HCT116 (cell line): ENCODE data around the gene FRS2. TPM values are rescaled to one million over a fixed set of nuclear protein-coding genes. Genes with fewer than 3 reads are reported as not detected.
"Not testable (repeated sequence)": the region's sequence is repeated elsewhere in the genome, so short reads cannot be mapped to it uniquely, and the experiment has no call there.

Source experiments
- ATAC-seq: fragments of 200-7000 bp; cut with Tn5 transposase; 2 replicates; pipeline ENCODE4 v1.9.1; 2020; ENCODE audit warnings: mild to moderate bottlenecking, moderate library complexity
- BruUV-seq: library from RNA; stranded (reverse); fragments of 400-500 nt; replicated peaks from 2 replicates; lab custom pipeline; 2021; lab: Mats Ljungman, UMichigan
- CTCF ChIA-PET: fragments of 300-600 bp; sonication (Branson Sonifier 250); formaldehyde crosslinking; loops from one replicate; lab custom pipeline; 2021; ENCODE audit warnings: antibody characterized with exemption; lab: Charles Lee
- POLR2A ChIA-PET: fragments of 300-600, 350-600 bp; sonication (Branson Sonifier 250); formaldehyde crosslinking; loops from one replicate; lab custom pipeline; 2021; ENCODE audit warnings: antibody characterized with exemption; lab: Charles Lee
- RAD21 ChIA-PET, 2 experiments: fragments of 300-600 bp; sonication (Branson Sonifier 250); formaldehyde crosslinking; loops; one replicate each; lab custom pipeline; 2023; ENCODE audit warnings: low total read pairs in 2 of 2; ENCODE audit not compliant: uncharacterized antibody in 2 of 2, unreplicated experiment in 2 of 2, low non-redundant PET in 1 of 2; lab: Charles Lee
- DNase-seq: peaks from one replicate; pipeline ENCODE4 v3.0.0-alpha.2; 2010; ENCODE audit warnings: low read depth, low spot score
- H2AFZ ChIP-seq: fragments of 200-600 bp; shearing (Covaris generic), sonication (generic); 2 replicates; pipeline ENCODE4 v1.6.1; 2017; ENCODE audit warnings: low read depth, mixed run types, mixed read lengths, antibody characterized with exemption, low read length; ENCODE audit not compliant: poor library complexity, severe bottlenecking
- H3K27ac ChIP-seq: 2 replicates; pipeline ENCODE4 v1.5.1; 2012; ENCODE audit warnings: low read depth, low read length
- H3K27me3 ChIP-seq: fragments of 200-600 bp; sonication (generic); 2 replicates; pipeline ENCODE4 v1.6.1; 2016; ENCODE audit warnings: mixed run types, low read length, mixed read lengths; ENCODE audit not compliant: insufficient read depth
- H3K36me3 ChIP-seq, 2 experiments: fragments of 200-500 bp in 1 of 2; fragments of 200-600 bp in 1 of 2; sonication (Bioruptor generic) in 1 of 2; sonication (generic) in 1 of 2; 2 replicates each; pipeline versions ENCODE4 v1.5.1 to v1.6.1; 2014 to 2016; ENCODE audit warnings: low read length in 2 of 2, inconsistent platforms in 1 of 2, mixed read lengths in 1 of 2, mixed run types in 1 of 2; ENCODE audit not compliant: insufficient read depth in 2 of 2, control insufficient read depth in 1 of 2
- H3K4me1 ChIP-seq, 2 experiments: fragments of 200-600 bp in 1 of 2; sonication (generic) in 1 of 2; 2 replicates each; pipeline versions ENCODE4 v1.5.1 to v1.6.1; 2012 to 2017; ENCODE audit warnings: low read length in 2 of 2, inconsistent platforms in 1 of 2, mild to moderate bottlenecking in 1 of 2, mixed read lengths in 1 of 2, mixed run types in 1 of 2, moderate library complexity in 1 of 2; ENCODE audit not compliant: insufficient read depth in 2 of 2, control insufficient read depth in 1 of 2
- H3K4me2 ChIP-seq: fragments of 200-600 bp; sonication (generic); 2 replicates; pipeline ENCODE4 v1.6.1; 2017; ENCODE audit warnings: mixed run types, low read length, mixed read lengths
- H3K4me3 ChIP-seq, 2 experiments: fragments of 200-600 bp in 1 of 2; sonication (generic) in 1 of 2; replicated peaks in 1 of 2; 2 replicates each; pipeline ENCODE4 v1.5.1; 2011 to 2016; ENCODE audit warnings: low read length in 2 of 2, control low read depth in 1 of 2, low read depth in 1 of 2, mild to moderate bottlenecking in 1 of 2, mixed read lengths in 1 of 2, mixed run types in 1 of 2
- H3K79me2 ChIP-seq: fragments of 200-600 bp; sonication (generic); 2 replicates; pipeline ENCODE4 v1.6.1; 2017; ENCODE audit warnings: mild to moderate bottlenecking, mixed run types, low read length, moderate library complexity, mixed read lengths; ENCODE audit not compliant: insufficient read depth
- H3K9ac ChIP-seq: fragments of 200-600 bp; sonication (generic); 2 replicates; pipeline ENCODE4 v1.6.1; 2016; ENCODE audit warnings: low read length, mixed read lengths
- H3K9me2 ChIP-seq: fragments of 200-600 bp; sonication (generic), shearing (Covaris generic); 2 replicates; pipeline ENCODE4 v1.6.1; 2017; ENCODE audit warnings: mixed run types, mild to moderate bottlenecking, moderate library complexity; ENCODE audit not compliant: insufficient read depth
- H3K9me3 ChIP-seq, 2 experiments: fragments of 200-500 bp in 1 of 2; fragments of 200-600 bp in 1 of 2; sonication (Bioruptor generic) in 1 of 2; sonication (generic) in 1 of 2; 2 replicates each; pipeline ENCODE4 v1.6.1; 2014 to 2017; ENCODE audit warnings: low read length in 2 of 2, mixed read lengths in 2 of 2, inconsistent platforms in 1 of 2, low read depth in 1 of 2, mild to moderate bottlenecking in 1 of 2, mixed run types in 1 of 2, moderate library complexity in 1 of 2; ENCODE audit not compliant: control insufficient read depth in 1 of 2, insufficient read depth in 1 of 2
- H4K20me1 ChIP-seq: fragments of 200-600 bp; sonication (generic), shearing (Covaris generic); 2 replicates; pipeline ENCODE4 v1.6.1; 2017; ENCODE audit warnings: mixed run types, mild to moderate bottlenecking, moderate library complexity; ENCODE audit not compliant: insufficient read depth
- CBX3 ChIP-seq: IDR thresholded peaks from 2 replicates; pipeline ENCODE4 v1.6.1; 2012; ENCODE audit warnings: low read depth
- CEBPB ChIP-seq: IDR thresholded peaks from 2 replicates; pipeline ENCODE4 v1.6.1; 2012; ENCODE audit warnings: low read depth
- CTCF ChIP-seq, 3 experiments: fragments of 200-600 bp in 1 of 3; sonication (generic) in 1 of 3; IDR thresholded peaks in 2 of 3; conservative IDR thresholded peaks in 1 of 3; 2 replicates each; pipeline ENCODE4 v1.5.1; 2012 to 2017; ENCODE audit warnings: low read depth in 2 of 3, low read length in 2 of 3, antibody characterized with exemption in 1 of 3, borderline replicate concordance in 1 of 3, control low read depth in 1 of 3, mild to moderate bottlenecking in 1 of 3, mixed read lengths in 1 of 3, mixed run types in 1 of 3, moderate library complexity in 1 of 3; ENCODE audit not compliant: insufficient read depth in 1 of 3
- EZH2 ChIP-seq: fragments of 200-600 bp; sonication (generic); IDR thresholded peaks from 2 replicates; pipeline ENCODE4 v1.6.1; 2017; ENCODE audit warnings: antibody characterized with exemption, mixed run types
- EZH2phosphoT487 ChIP-seq: fragments of 200-600 bp; IDR thresholded peaks from 2 replicates; pipeline ENCODE4 v1.6.1; 2018; ENCODE audit warnings: antibody characterized with exemption, borderline replicate concordance
- MAX ChIP-seq: IDR thresholded peaks from 2 replicates; pipeline ENCODE4 v1.6.1; 2012
- POLR2AphosphoS5 ChIP-seq: IDR thresholded peaks from 2 replicates; pipeline ENCODE4 v1.6.1; 2011; ENCODE audit warnings: mild to moderate bottlenecking, low read depth, low read length, moderate library complexity
- RAD21 ChIP-seq: IDR thresholded peaks from 2 replicates; pipeline ENCODE4 v1.6.1; 2012; ENCODE audit warnings: low read depth, mild to moderate bottlenecking
- REST ChIP-seq: IDR thresholded peaks from 2 replicates; pipeline ENCODE4 v1.6.1; 2012; ENCODE audit warnings: low read depth
- SIN3A ChIP-seq: IDR thresholded peaks from 2 replicates; pipeline ENCODE4 v1.6.1; 2012; ENCODE audit warnings: low read depth
- SP1 ChIP-seq: IDR thresholded peaks from 2 replicates; pipeline ENCODE4 v1.6.1; 2012; ENCODE audit warnings: low read depth
- SRF ChIP-seq: IDR thresholded peaks from 2 replicates; pipeline ENCODE4 v1.6.1; 2012; ENCODE audit warnings: low read depth
- TCF7L2 ChIP-seq: IDR thresholded peaks from 2 replicates; pipeline ENCODE4 v1.7.0; 2011; ENCODE audit warnings: borderline replicate concordance, inconsistent platforms; ENCODE audit not compliant: insufficient read depth, insufficient read length; ENCODE audit errors: extremely low read depth
- YY1 ChIP-seq: IDR thresholded peaks from 2 replicates; pipeline ENCODE4 v1.6.1; 2011; ENCODE audit warnings: low read length, low read depth, moderate library complexity, mild to moderate bottlenecking; ENCODE audit not compliant: insufficient replicate concordance; ENCODE audit errors: extremely low read depth
- ZFX ChIP-seq: fragments of 450-650 bp; IDR thresholded peaks from 2 replicates; pipeline ENCODE4 v1.6.1; 2017
- ZNF274 ChIP-seq: fragments of 200-500 bp; sonication (Bioruptor generic); IDR thresholded peaks from 2 replicates; pipeline ENCODE4 v1.6.1; 2014; ENCODE audit warnings: mild to moderate bottlenecking, low read depth, low read length, inconsistent platforms
- intact Hi-C: fragments of 100-400 bp; cut with micrococcal nuclease; formaldehyde crosslinking; loops from 2 replicates; pipeline ENCODE4 v1.10.0; 2022
- total RNA-seq: library from RNA; stranded (reverse); gene quantifications from one replicate; pipeline ENCODE4 v1.2.1, GENCODE V29; 2021; ENCODE audit not compliant: unreplicated experiment

The FRS2 gene
- total RNA-seq, 1 experiment from 2014 or later = 14.7 TPM

- BruUV-seq = no TSS peak
- Histone ChIP-seq H3K79me2 (no peaks in the 10 kb centered on the region; the same call in 1 of the 2 replicates), H2AFZ (no peak overlapping the region), H4K20me1 (peaks cover 12% of the 10 kb centered on the region; the same call in 1 of the 2 replicates), H3K4me2 (no peak overlapping the region), H3K27me3 (no peaks in the 10 kb centered on the region), H3K4me3 (no peak overlapping the region), H3K4me1 (no peaks in the 10 kb centered on the region), H3K9me2 (no peaks in the 10 kb centered on the region), H3K9me3 (no peaks in the 10 kb centered on the region), H3K27ac (no peak overlapping the region), H3K9ac (no peak overlapping the region), H3K36me3 (peaks cover 29 to 32% of the 10 kb centered on the region in 2 experiments)
- no peak for TF ChIP-seq MAX
- no peak for TF ChIP-seq YY1
- TF ChIP-seq EZH2phosphoT487 = no peak
- TF ChIP-seq ZFX = no peak
- no peak for TF ChIP-seq CBX3
- TF ChIP-seq SRF = no peak
- no peak for TF ChIP-seq REST
- no peak for TF ChIP-seq SP1
- no peak for TF ChIP-seq EZH2
- no peak for TF ChIP-seq ZNF274
- TF ChIP-seq SIN3A = no peak
- TF ChIP-seq CTCF (IDR thresholded peaks at IDR 0.05 in 2 of 3, conservative IDR thresholded peaks at IDR 0.05 in 1 of 3; ENCODE audit: borderline replicate concordance in 1 of 3, insufficient read depth in 1 of 3, low read depth in 2 of 3, low read length in 2 of 3) = peak in 1 of 3 experiments; percentile 23; a peak in 1 of 6 replicates
- TF ChIP-seq POLR2AphosphoS5 = peak; percentile 20; the same call in 1 of the 2 replicates
- no peak for TF ChIP-seq TCF7L2
- no peak for TF ChIP-seq RAD21
- TF ChIP-seq CEBPB = no peak
- POLR2A ChIA-PET = no interaction called here
- RAD21 ChIA-PET = no interaction called here
- CTCF ChIA-PET = no interaction called here
- intact Hi-C loops = no loop called here
- ATAC-seq (peak; percentile 80), DNase-seq (no peak)
These were observed 132.8 kb downstream of the FRS2 start for GRCh38 chr12:69602954-69603353.

- H3K27ac ChIP-seq, H3K9me2 ChIP-seq, intact Hi-C loops, DNase-seq, H3K4me2 ChIP-seq, H3K27me3 ChIP-seq, CTCF ChIA-PET, ATAC-seq, H3K4me3 ChIP-seq, H3K79me2 ChIP-seq, H2AFZ ChIP-seq, RAD21 ChIA-PET, H3K4me1 ChIP-seq, H3K9ac ChIP-seq, BruUV-seq, POLR2A ChIA-PET, H3K9me3 ChIP-seq: not testable (repeated sequence)
- peaks cover 24 to 26% of the 10 kb centered on the region in 2 experiments for H3K36me3 ChIP-seq
- H4K20me1 ChIP-seq = peaks cover 12% of the 10 kb centered on the region; the same call in 1 of the 2 replicates
These were observed 133.4 kb downstream of the FRS2 start for GRCh38 chr12:69603556-69603955.
